DOHH2 (cell line): ENCODE measurements around the gene ACER3.
"Not testable (repeated sequence)": the region's sequence is repeated elsewhere in the genome, so short reads cannot be mapped to it uniquely, and the experiment has no call there.

Source experiments
- H3F3A ChIP-seq: fragments of 200-600 bp; sonication (generic), shearing (Covaris generic); 2 replicates; pipeline ENCODE4 v1.6.0; 2016; ENCODE audit warnings: antibody characterized with exemption, mild to moderate bottlenecking; ENCODE audit not compliant: control insufficient read depth, insufficient read depth
- H3K27ac ChIP-seq: fragments of 200-600 bp; sonication (generic); 2 replicates; pipeline ENCODE4 v1.5.1; 2014; ENCODE audit warnings: low read depth, mild to moderate bottlenecking, low read length, moderate library complexity
- H3K27me3 ChIP-seq: fragments of 200-600 bp; sonication (generic); 2 replicates; pipeline ENCODE4 v1.6.1; 2014; ENCODE audit warnings: mild to moderate bottlenecking, low read length, mixed read lengths; ENCODE audit not compliant: control insufficient read depth
- H3K36me3 ChIP-seq: fragments of 200-600 bp; sonication (generic); 2 replicates; pipeline ENCODE4 v1.6.1; 2014; ENCODE audit warnings: mild to moderate bottlenecking, low read length, moderate library complexity, mixed read lengths; ENCODE audit not compliant: control insufficient read depth
- H3K4me1 ChIP-seq: fragments of 200-600 bp; sonication (generic); 2 replicates; pipeline ENCODE4 v1.6.1; 2014; ENCODE audit warnings: mild to moderate bottlenecking, low read length, mixed read lengths; ENCODE audit not compliant: control insufficient read depth
- H3K4me2 ChIP-seq: fragments of 200-600 bp; sonication (generic); 2 replicates; pipeline ENCODE4 v1.6.0; 2014; ENCODE audit warnings: mild to moderate bottlenecking, low read length, moderate library complexity
- H3K4me3 ChIP-seq: fragments of 200-600 bp; sonication (generic); 2 replicates; pipeline ENCODE4 v1.5.1; 2014; ENCODE audit warnings: mild to moderate bottlenecking, low read length, mixed read lengths
- H3K79me2 ChIP-seq: fragments of 200-600 bp; sonication (generic); 2 replicates; pipeline ENCODE4 v1.6.1; 2014; ENCODE audit warnings: mild to moderate bottlenecking, low read length, mixed read lengths; ENCODE audit not compliant: control insufficient read depth
- H3K9me2 ChIP-seq: fragments of 200-600 bp; sonication (generic); replicated peaks from 2 replicates; pipeline ENCODE4 v1.6.1; 2014; ENCODE audit warnings: mild to moderate bottlenecking, low read length, mixed read lengths; ENCODE audit not compliant: control insufficient read depth
- H3K9me3 ChIP-seq: fragments of 200-600 bp; sonication (generic); 2 replicates; pipeline ENCODE4 v1.6.1; 2014; ENCODE audit warnings: antibody characterized with exemption, low read length, mixed read lengths; ENCODE audit not compliant: control insufficient read depth, insufficient read depth
- H4K20me1 ChIP-seq: fragments of 200-600 bp; sonication (generic); 2 replicates; pipeline ENCODE4 v1.6.0; 2014; ENCODE audit warnings: low read depth, mild to moderate bottlenecking, antibody characterized with exemption, low read length, moderate library complexity; ENCODE audit not compliant: control insufficient read depth, insufficient read depth
- CTCF ChIP-seq: fragments of 200-600 bp; sonication (generic); IDR thresholded peaks from one replicate; pipeline ENCODE4 v1.5.1; 2014; ENCODE audit warnings: antibody characterized with exemption, mild to moderate bottlenecking, low read depth, low read length; ENCODE audit not compliant: poor library complexity, severe bottlenecking
- EZH2phosphoT487 ChIP-seq: fragments of 200-600 bp; sonication (generic); IDR thresholded peaks from 2 replicates; pipeline ENCODE4 v1.6.1; 2017; ENCODE audit warnings: borderline replicate concordance, mild to moderate bottlenecking, antibody characterized with exemption, low read length, moderate library complexity, mixed read lengths

ACER3 gene

GRCh38 chr11:76897233-76897632 lies 36.5 kb downstream of the ACER3 start:
- Histone ChIP-seq H3F3A (no peaks in the 10 kb centered on the region), H3K9me3 (no peaks in the 10 kb centered on the region), H3K36me3 (no peaks in the 10 kb centered on the region)

GRCh38 chr11:76901144-76901543 lies 40.4 kb downstream of the ACER3 start:
- Histone ChIP-seq H4K20me1 (no peaks in the 10 kb centered on the region), H3K36me3 (no peaks in the 10 kb centered on the region), H3K27me3 (no peaks in the 10 kb centered on the region), H3K9me2 (no peaks in the 10 kb centered on the region), H3K4me3 (no peak overlapping the region), H3K9me3 (peaks cover 4% of the 10 kb centered on the region; the same call in 1 of the 2 replicates), H3F3A (no peaks in the 10 kb centered on the region), H3K27ac (no peak overlapping the region), H3K4me2 (no peak overlapping the region), H3K79me2 (no peaks in the 10 kb centered on the region), H3K4me1 (no peaks in the 10 kb centered on the region)
- TF ChIP-seq CTCF: no peak
- no peak for TF ChIP-seq EZH2phosphoT487

More at GRCh38 chr11:76897233-76897632, 36.5 kb downstream of the ACER3 start:
- H3K4me3 ChIP-seq: no peak overlapping the region
- no peaks in the 10 kb centered on the region for H3K79me2 ChIP-seq
- H3K27ac ChIP-seq: no peak overlapping the region
- H3K4me2 ChIP-seq: no peak overlapping the region
- H3K27me3 ChIP-seq: no peaks in the 10 kb centered on the region
- TF ChIP-seq CTCF (no peak), EZH2phosphoT487 (no peak)
- no peaks in the 10 kb centered on the region for H3K9me2 ChIP-seq
- no peaks in the 10 kb centered on the region for H4K20me1 ChIP-seq
- H3K4me1 ChIP-seq: no peaks in the 10 kb centered on the region

- not testable (repeated sequence) for H3K4me1 ChIP-seq, H3K9me3 ChIP-seq, H4K20me1 ChIP-seq, H3F3A ChIP-seq, H3K4me2 ChIP-seq, H3K27ac ChIP-seq, H3K27me3 ChIP-seq, H3K9me2 ChIP-seq, H3K79me2 ChIP-seq, H3K36me3 ChIP-seq, H3K4me3 ChIP-seq
Measured at GRCh38 chr11:76901622-76902021, 40.9 kb downstream of the ACER3 start.

- H3F3A ChIP-seq: no peaks in the 10 kb centered on the region
- no peaks in the 10 kb centered on the region for H3K36me3 ChIP-seq
- H3K27ac ChIP-seq: no peak overlapping the region
- H3K79me2 ChIP-seq: no peaks in the 10 kb centered on the region
- H3K27me3 ChIP-seq: no peaks in the 10 kb centered on the region
- no peak overlapping the region for H3K4me3 ChIP-seq
- no peak overlapping the region for H3K4me2 ChIP-seq
- H3K4me1 ChIP-seq: no peaks in the 10 kb centered on the region
- H3K9me2 ChIP-seq: no peaks in the 10 kb centered on the region
- no peaks in the 10 kb centered on the region for H4K20me1 ChIP-seq
- TF ChIP-seq CTCF: no peak
- peaks cover 7% of the 10 kb centered on the region; the same call in 1 of the 2 replicates for H3K9me3 ChIP-seq
Measured at GRCh38 chr11:76902121-76903014, 41.6 kb downstream of the ACER3 start.
